Measurements from ENCODE around the gene CTNNBL1. TPM values are rescaled to one million over a fixed set of nuclear protein-coding genes. Genes with fewer than 3 reads are reported as not detected.
A peak's percentile ranks its signal among the peaks of the same experiment; 100 is the strongest.

The CTNNBL1 gene
- total RNA-seq, 1 experiment from 2014 or later: 64.4 TPM

GRCh38 chr20:37841389-37841788, 147.6 kb downstream of the CTNNBL1 start:
- POLR2A ChIA-PET: no interaction called here
- ATAC-seq (no peak), DNase-seq (ENCODE audit: low spot score) (no peak)
- H3K4me3 Mint-ChIP-seq: no peak overlapping the region
- no peaks in the 10 kb centered on the region for H3K9me3 Mint-ChIP-seq
- H3K27ac Mint-ChIP-seq: no peak overlapping the region
- no peaks in the 10 kb centered on the region for H3K27me3 Mint-ChIP-seq (ENCODE audit: low read depth)
- CTCF ChIA-PET: interaction anchor here (1.2 to 2.1 kb wide), 2 partner anchors 19 to 277 kb away, joined by 3 to 7 read pairs; no protein-coding TSS in a partner anchor
- H3K36me3 Mint-ChIP-seq: peaks cover 12% of the 10 kb centered on the region
- peaks cover 21% of the 10 kb centered on the region for H3K4me1 Mint-ChIP-seq
- TF ChIP-seq NFATC4 (CRISPR knock-in tag; IDR thresholded peaks at IDR 0.05) (no peak), ZBTB21 (CRISPR knock-in tag; IDR thresholded peaks at IDR 0.05; ENCODE audit: borderline replicate concordance) (no peak), USF1 (CRISPR knock-in tag; IDR thresholded peaks at IDR 0.05) (no peak)

- ChIA-PET POLR2A (no interaction called here), CTCF (interaction anchor here (1.1 to 2.1 kb wide), 3 partner anchors 19 to 278 kb away, joined by 3 to 7 read pairs (median 4); no protein-coding TSS in a partner anchor)
- TF ChIP-seq E2F5 (CRISPR knock-in tag; IDR thresholded peaks at IDR 0.05) (no peak), RORB (CRISPR knock-in tag; IDR thresholded peaks at IDR 0.05) (no peak), PRDM15 (CRISPR knock-in tag; IDR thresholded peaks at IDR 0.05) (no peak), NFE2L1 (CRISPR knock-in tag; IDR thresholded peaks at IDR 0.05) (no peak), ZNF121 (CRISPR knock-in tag; IDR thresholded peaks at IDR 0.05) (no peak), ZNF263 (CRISPR knock-in tag; IDR thresholded peaks at IDR 0.05; ENCODE audit: low read depth) (no peak), FOXK1 (CRISPR knock-in tag; IDR thresholded peaks at IDR 0.05) (no peak), FOXP4 (CRISPR knock-in tag; IDR thresholded peaks at IDR 0.05) (no peak)
- Mint-ChIP-seq H3K9me3 (no peaks in the 10 kb centered on the region), H3K27me3 (ENCODE audit: low read depth) (no peaks in the 10 kb centered on the region), H3K27ac (no peak overlapping the region; the same call in 1 of the 2 replicates), H3K4me1 (peaks cover 27% of the 10 kb centered on the region), H3K4me3 (no peak overlapping the region), H3K36me3 (peaks cover 12% of the 10 kb centered on the region)
- no peak for DNase-seq (ENCODE audit: low spot score)
- no peak for ATAC-seq
These were observed 148.1 kb downstream of the CTNNBL1 start for GRCh38 chr20:37841971-37842370.

GRCh38 chr20:37845241-37845681, 151.4 kb downstream of the CTNNBL1 start:
- TF ChIP-seq KAT7 (CRISPR knock-in tag; IDR thresholded peaks at IDR 0.05; ENCODE audit: borderline replicate concordance) (no peak), CTCF (IDR thresholded peaks at IDR 0.05) (no peak), ZNF232 (CRISPR knock-in tag; IDR thresholded peaks at IDR 0.05) (no peak), TEAD1 (CRISPR knock-in tag; IDR thresholded peaks at IDR 0.05) (no peak)
- POLR2A ChIA-PET: interaction anchor here (0.5 kb wide), 1 partner anchor 290 kb away, joined by 3 read pairs; no protein-coding TSS in a partner anchor
- Mint-ChIP-seq H3K27me3 (ENCODE audit: low read depth) (no peaks in the 10 kb centered on the region), H3K36me3 (peaks cover 12% of the 10 kb centered on the region), H3K9me3 (no peaks in the 10 kb centered on the region), H3K4me1 (peaks cover 35% of the 10 kb centered on the region), H3K27ac (peak overlapping the region; percentile 73; the same call in 1 of the 2 replicates), H3K4me3 (no peak overlapping the region)
- ATAC-seq (no peak), DNase-seq (ENCODE audit: low spot score) (no peak)
- CTCF ChIA-PET: interaction anchor here (1.5 kb wide), 1 partner anchor 281 kb away, joined by 6 read pairs; no protein-coding TSS in a partner anchor
